Raji (cell line): Measurements from ENCODE around the gene PAOX.
"Not testable (repeated sequence)": the region's sequence is repeated elsewhere in the genome, so short reads cannot be mapped to it uniquely, and the experiment has no call there.

ENCODE experiments used
- POLR2A ChIP-seq: IDR thresholded peaks from 2 replicates; pipeline ENCODE4 v1.6.1; 2011; ENCODE audit warnings: low read depth, low read length, control low read depth; ENCODE audit not compliant: insufficient read depth

The PAOX gene

DNA sequence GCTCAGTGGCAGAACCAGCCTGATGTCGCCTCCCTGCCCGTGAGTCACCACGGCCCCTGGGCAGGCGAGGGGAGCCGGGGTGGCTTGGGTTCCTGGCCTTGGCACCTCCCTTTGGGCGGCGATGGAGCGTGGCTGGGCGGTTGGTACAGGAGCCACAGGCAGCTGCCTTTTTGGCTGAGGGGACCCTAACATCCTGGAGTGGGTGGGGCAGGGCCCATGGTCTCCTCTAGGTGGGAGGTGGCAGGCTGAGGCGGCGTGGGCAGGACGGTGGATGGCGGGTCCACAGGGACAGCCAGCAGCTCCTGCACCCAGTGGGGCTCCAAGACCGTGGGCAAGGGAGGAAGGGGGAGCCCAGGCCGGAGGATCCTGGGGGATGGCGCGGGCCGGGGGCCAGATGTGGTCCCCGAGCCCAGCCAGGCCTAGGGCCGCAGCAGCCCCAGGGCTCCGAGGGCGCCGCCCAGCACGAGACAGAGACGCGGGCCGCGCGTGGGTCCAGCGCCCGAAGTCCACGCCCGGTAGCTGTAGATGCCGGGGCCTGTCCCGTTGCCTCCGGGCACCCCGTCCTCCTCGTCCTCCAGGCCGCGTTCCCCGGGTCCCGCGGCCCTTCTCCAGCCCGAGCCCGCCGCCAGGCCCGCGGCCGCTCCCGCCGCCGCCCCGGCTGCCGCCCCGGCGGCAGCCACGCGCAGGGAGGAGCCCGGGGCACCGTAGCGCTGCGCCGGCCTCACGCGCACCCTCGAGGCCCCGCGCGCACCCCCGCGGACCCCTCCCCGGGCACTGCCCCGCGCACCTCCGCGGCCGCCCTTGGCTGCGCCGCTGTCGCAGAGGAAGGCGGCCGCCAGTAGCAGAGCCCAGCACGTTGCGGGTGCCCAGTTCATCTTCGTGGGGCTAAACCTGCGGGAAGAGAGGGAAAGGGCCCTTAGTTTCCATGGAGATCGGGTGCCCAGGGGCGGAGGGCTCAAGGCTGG lies 44.0 kb downstream of the PAOX start:
- TF ChIP-seq POLR2A: no peak

DNA sequence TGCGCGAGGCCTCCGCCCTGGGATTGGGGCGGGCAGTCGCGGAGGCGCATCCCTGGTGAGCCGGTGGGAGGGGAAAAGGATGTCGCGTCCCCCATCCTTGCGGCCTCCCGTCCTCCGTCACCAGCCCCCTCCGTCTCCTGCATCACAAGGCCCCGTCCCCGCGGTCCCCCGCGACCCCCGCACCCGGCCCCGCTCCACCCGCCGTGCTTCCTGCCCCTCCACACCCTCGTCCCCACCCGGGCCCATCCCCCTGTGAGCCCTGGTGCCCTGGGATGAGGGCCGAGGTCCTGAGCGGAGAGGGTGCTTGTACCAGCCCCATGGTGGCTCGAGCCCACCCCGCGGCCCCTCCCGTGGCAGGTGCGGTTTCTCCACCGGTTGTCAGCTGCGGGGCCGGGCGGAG lies 45.5 kb downstream of the PAOX start, which contains the start of gene SPRN:
TSS of gene SPRN (minus strand) at position 25 of the 400 bp plus-strand sequence. CDS start 944 bp downstream, outside the sequence.
- TF ChIP-seq POLR2A: not testable (repeated sequence)

GRCh38 chr10:133438711-133439273 lies 59.7 kb downstream of the PAOX start:
- TF ChIP-seq POLR2A: no peak

- TF ChIP-seq POLR2A: no peak
Observed at GRCh38 chr10:133439517-133440461, 60.7 kb downstream of the PAOX start.

GRCh38 chr10:133440633-133441285 lies 61.7 kb downstream of the PAOX start:
- no peak for TF ChIP-seq POLR2A
